Esophagus (tissue), 2 donors: Measurements from ENCODE around the gene IREB2. TPM values are rescaled to one million over a fixed set of nuclear protein-coding genes. Genes with fewer than 3 reads are reported as not detected.

Experiments used
- H3K27ac ChIP-seq, 2 donors: one replicate each; pipeline ENCODE4 v1.5.1; 2013; ENCODE audit warnings: low read depth in 2 of 2, mild to moderate bottlenecking in 2 of 2, inconsistent platforms in 1 of 2, low read length in 1 of 2, moderate library complexity in 1 of 2
- H3K27me3 ChIP-seq, 2 donors: one replicate each; pipeline ENCODE4 v1.6.1; 2013; ENCODE audit warnings: low read length in 2 of 2, control low read depth in 1 of 2, mild to moderate bottlenecking in 1 of 2; ENCODE audit not compliant: insufficient read depth in 2 of 2, control insufficient read depth in 1 of 2
- H3K36me3 ChIP-seq, 2 donors: one replicate each; pipeline ENCODE4 v1.6.1; 2013; ENCODE audit warnings: low read length in 1 of 2; ENCODE audit not compliant: control insufficient read depth in 2 of 2, insufficient read depth in 2 of 2
- H3K4me1 ChIP-seq, 2 donors: one replicate each; pipeline ENCODE4 v1.6.1; 2013; ENCODE audit warnings: low read length in 1 of 2; ENCODE audit not compliant: control insufficient read depth in 2 of 2, insufficient read depth in 2 of 2
- H3K4me3 ChIP-seq, 2 donors: one replicate each; pipeline ENCODE4 v1.5.1; 2013; ENCODE audit warnings: low read length in 2 of 2, mild to moderate bottlenecking in 2 of 2, low read depth in 1 of 2, moderate library complexity in 1 of 2
- H3K9me3 ChIP-seq, 2 donors: one replicate each; pipeline ENCODE4 v1.6.1; 2013; ENCODE audit warnings: mild to moderate bottlenecking in 2 of 2, low read depth in 1 of 2, low read length in 1 of 2, moderate library complexity in 1 of 2; ENCODE audit not compliant: control insufficient read depth in 2 of 2, insufficient read depth in 1 of 2
- WGBS, 2 donors: extraction: QIAGEN DNeasy Blood & Tissue Kit; methylation state at CpG; one replicate each; pipeline ENCODE4 v1.1.7; 2013; 5-methylcytosine and 5-hydroxymethylcytosine counted together
- polyA plus RNA-seq, 2 donors: library from polyadenylated mRNA; stranded (reverse); fragments of 200-250 nt; gene quantifications; one replicate each; pipeline ENCODE4 v1.2.3, GENCODE V29; 2013
- donor health status: healthy with polysubstance abuse.
- donor health status: Bipolar disorder and iron deficiency.

Gene IREB2
- polyA plus RNA-seq, 2 donors: 9.0 to 9.2 TPM

DNA sequence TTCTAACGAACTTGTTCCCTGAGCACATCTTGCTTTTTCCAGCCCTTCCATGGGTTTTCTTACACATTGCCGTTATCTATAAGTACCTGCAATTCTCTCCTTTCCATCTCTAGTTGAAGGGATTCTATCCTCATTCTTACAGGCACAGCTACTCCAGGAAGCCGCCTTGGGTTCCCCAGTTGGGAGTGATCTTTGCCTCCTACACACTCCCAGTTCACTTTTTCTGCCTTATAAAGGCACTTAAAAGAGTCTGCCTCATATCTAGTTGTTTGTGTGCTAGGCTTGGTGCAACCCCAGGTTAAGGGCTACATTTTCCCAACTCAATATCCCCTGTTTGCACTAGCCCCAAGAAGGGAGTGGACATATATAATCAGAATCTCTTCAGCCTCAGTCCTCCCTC, 44.0 kb upstream of the IREB2 start:
- Histone ChIP-seq H3K36me3 (no peaks in the 10 kb centered on the region), H3K4me1 (no peaks in the 10 kb centered on the region), H3K27ac (no peak overlapping the region), H3K4me3 (no peak overlapping the region), H3K9me3 (no peaks in the 10 kb centered on the region), H3K27me3 (no peaks in the 10 kb centered on the region)
- 87 to 91% methylated on average over 3 of the region's 3 CpGs for WGBS, 2 donors

DNA sequence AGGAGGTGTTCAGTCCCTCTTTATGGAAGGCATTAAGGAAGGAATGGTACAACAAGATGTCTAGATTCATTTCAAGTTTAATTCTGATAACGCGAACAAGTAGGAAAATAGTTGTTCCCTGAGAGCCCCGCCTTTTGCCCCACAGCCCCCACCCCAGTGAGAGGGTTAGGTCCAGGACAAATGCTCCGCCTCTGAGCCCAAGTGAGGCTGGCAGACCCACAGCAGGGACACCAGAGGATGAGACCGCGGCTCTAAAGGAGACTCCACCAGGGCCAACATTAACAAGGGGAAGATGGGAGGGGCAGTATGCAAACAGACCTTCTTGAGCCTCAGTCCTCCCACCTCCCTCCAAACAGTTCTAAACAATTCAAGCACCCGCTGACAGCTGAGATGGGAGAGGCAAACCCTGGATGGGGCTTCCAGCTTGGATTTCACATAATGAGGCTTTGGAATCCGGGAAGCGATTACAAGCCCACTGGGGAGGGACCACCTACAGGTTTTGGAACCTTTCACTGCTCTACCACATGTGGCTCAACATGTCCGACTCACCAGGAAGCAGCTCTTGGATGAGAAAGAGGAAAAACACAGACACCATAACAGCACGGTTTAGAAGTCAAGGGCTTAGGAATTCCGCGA, 42.9 kb upstream of the IREB2 start:
- H3K27ac ChIP-seq: no peak overlapping the region
- H3K36me3 ChIP-seq: no peaks in the 10 kb centered on the region
- no peaks in the 10 kb centered on the region for H3K4me1 ChIP-seq
- 65 to 69% methylated on average over 13 of the region's 13 CpGs for WGBS, 2 donors
- no peaks in the 10 kb centered on the region for H3K27me3 ChIP-seq
- H3K4me3 ChIP-seq: no peak overlapping the region
- no peaks in the 10 kb centered on the region for H3K9me3 ChIP-seq

DNA sequence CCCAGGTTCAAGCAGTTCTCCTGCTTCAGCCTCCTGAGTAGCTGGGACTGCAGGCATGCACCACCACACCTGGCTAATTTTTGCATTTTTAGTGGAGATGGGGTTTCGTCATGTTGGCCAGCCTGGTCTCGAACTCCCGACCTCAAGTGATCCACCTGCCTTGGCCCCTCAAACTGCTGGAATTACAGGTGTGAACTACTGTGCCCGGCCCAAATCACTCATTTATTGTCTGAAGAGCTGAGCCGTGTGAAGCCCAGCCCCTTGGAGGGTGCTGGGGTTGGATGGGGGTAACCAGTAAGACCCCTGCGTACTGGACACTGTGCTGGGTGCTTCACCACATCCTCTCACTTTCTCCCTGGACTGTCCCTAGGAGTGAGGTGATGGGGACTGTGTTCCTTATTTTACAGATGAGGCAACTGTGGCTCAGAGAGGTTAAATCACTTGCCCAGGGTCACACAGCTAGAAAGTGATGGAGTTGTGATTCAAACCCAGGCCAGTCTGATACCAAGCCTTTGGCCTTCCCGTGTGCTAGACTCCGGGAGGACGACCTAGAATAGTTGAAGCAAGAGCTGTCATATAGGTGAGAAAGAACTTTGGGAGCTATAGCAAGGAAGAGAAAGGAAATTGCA, 41.7 kb upstream of the IREB2 start:
- no peak overlapping the region for H3K4me3 ChIP-seq
- no peaks in the 10 kb centered on the region for H3K4me1 ChIP-seq
- no peaks in the 10 kb centered on the region for H3K36me3 ChIP-seq
- 80 to 90% methylated on average over 9 of the region's 9 CpGs for WGBS, 2 donors
- H3K27me3 ChIP-seq: no peaks in the 10 kb centered on the region
- H3K9me3 ChIP-seq: no peaks in the 10 kb centered on the region
- H3K27ac ChIP-seq: no peak overlapping the region

DNA sequence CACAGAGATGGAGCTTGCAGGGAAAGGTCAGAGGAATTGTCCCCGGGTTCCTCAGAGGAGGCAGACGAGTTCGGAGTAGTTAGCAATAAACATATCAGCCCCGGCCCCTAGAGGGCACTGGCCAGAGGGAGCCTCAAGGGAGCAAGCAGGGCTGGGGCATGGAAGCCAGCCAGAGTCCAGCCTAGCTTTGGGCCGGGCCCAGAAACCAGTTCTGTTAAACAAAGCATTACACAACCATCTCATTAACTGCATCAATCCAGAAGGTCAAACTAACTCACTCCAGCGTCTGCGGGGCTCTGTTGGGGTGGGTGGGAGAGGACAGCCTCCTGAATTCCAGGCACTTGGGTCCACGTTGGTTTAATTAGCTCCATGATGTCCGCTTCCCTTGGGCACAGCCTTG, 41.0 kb upstream of the IREB2 start:
- no peaks in the 10 kb centered on the region for H3K36me3 ChIP-seq
- H3K27me3 ChIP-seq: no peaks in the 10 kb centered on the region
- H3K4me1 ChIP-seq: no peaks in the 10 kb centered on the region
- peak overlapping the region in 1 of 2 donors; percentile 34 for H3K27ac ChIP-seq
- H3K4me3 ChIP-seq: no peak overlapping the region
- WGBS, 2 donors: 40 to 46% methylated on average over 9 of the region's 9 CpGs
- H3K9me3 ChIP-seq: no peaks in the 10 kb centered on the region

DNA sequence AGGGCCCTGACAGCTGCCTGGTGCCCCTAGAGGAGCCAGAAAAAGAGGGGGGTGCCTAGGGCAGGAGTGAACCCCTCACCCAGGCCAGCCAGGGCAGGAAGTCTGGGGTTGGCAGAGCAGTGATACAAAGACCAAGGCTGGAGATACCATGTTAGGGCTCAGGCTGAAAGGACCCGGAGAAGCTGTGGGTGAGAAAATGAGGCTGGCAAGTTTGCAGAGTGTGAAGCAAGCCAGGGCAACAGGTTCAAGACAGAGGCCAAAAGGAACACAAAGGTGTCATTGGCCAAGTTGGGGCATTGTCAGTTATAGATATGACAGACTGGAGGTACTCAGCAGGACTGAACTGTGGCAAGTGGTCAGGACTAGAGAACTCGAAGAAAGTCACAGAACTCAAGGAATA, 40.6 kb upstream of the IREB2 start:
- 91 to 92% methylated on average over 2 of the region's 2 CpGs for WGBS, 2 donors
- Histone ChIP-seq H3K27me3 (no peaks in the 10 kb centered on the region), H3K36me3 (no peaks in the 10 kb centered on the region), H3K9me3 (no peaks in the 10 kb centered on the region), H3K27ac (peak overlapping the region in 1 of 2 donors; percentile 29), H3K4me1 (no peaks in the 10 kb centered on the region), H3K4me3 (no peak overlapping the region)

DNA sequence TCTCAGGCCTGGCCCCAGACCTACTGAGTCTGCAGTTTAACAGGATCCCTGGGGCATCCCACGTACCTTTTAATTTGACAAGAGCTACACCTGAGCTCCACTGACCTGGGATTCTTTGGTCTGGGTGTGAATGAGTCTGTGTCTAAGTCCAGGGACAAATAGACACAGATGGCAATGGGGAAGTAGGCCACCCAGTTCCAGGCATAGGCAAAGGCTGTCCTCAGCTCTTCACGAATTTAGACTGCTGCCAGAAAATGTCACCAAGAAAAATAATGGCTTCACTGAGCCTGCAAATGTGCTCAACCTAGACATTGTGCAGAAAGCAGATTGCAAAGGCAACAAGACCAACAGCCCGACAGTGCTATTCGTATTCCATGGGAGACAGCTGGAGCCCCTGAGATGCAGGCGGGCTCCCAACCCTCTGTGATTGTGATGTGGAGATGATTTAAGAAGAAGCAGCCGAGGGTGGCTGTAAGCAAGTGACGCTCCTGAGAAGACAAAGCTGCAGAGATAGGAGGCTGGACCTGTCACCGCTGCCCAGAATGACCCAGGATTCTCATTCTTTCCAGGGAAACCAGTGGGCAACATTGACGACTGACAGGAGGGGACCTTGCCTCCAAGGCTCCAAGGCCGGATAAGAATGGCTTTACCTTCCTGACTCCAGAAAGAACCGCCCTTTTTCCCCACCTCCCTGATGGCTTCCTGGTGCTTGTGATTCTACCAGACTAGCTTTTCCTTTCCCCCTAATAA, 39.8 kb upstream of the IREB2 start:
- H3K9me3 ChIP-seq: no peaks in the 10 kb centered on the region
- H3K36me3 ChIP-seq: no peaks in the 10 kb centered on the region
- no peaks in the 10 kb centered on the region for H3K27me3 ChIP-seq
- H3K4me3 ChIP-seq: no peak overlapping the region
- no peak overlapping the region for H3K27ac ChIP-seq
- WGBS, 2 donors: 86 to 88% methylated on average over 11 of the region's 11 CpGs
- no peaks in the 10 kb centered on the region for H3K4me1 ChIP-seq

DNA sequence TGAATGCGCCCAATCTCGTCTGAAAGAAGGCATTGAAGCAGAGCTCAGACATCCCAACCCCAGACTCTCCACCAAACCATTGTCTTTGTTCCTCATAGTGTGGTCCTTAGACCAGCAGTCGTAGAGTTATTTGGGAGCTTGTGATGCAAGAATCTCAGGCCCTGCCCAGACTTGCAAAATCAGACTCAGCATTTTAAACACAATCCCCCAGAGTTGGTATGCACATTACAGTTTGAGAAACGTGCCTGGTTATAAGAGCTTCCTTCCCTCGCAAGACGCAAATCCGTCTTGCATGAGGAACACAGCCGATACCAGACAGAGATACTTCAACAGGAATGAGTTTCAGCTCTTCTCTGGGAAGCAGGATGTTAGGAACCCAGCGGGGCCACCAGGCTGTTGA, 38.9 kb upstream of the IREB2 start:
- Histone ChIP-seq H3K36me3 (no peaks in the 10 kb centered on the region), H3K27ac (no peak overlapping the region), H3K4me3 (no peak overlapping the region), H3K9me3 (no peaks in the 10 kb centered on the region), H3K4me1 (no peaks in the 10 kb centered on the region), H3K27me3 (no peaks in the 10 kb centered on the region)
- WGBS, 2 donors: 70 to 75% methylated on average over 9 of the region's 9 CpGs

DNA sequence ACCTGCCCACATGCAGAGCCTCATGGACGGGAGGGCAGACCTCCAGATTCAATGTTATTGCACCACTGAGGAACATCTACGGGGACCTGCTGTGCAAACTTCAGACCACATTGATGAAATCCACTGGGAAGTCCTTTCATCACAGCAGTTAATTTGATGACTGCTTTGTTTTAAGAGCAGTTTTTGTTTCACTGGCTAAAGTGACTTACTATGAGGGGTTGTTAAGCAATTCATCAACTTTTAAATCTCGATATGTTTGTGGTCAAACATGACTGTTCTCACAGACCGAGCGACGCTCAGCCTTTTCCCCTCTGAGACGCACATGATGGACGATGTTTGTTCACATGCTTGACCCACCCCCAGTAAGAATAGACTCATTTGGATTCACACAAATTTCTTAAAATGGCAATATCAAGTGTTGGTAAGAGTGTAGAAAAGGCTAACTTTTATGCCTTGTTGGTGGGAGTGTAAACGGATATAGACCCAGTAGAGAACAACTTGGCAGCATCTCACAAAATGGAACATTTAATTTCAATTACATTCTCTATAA, 35.9 kb upstream of the IREB2 start:
- WGBS, 2 donors: 50 to 62% methylated on average over 9 of the region's 9 CpGs
- H3K36me3 ChIP-seq: no peaks in the 10 kb centered on the region
- no peaks in the 10 kb centered on the region for H3K27me3 ChIP-seq

DNA sequence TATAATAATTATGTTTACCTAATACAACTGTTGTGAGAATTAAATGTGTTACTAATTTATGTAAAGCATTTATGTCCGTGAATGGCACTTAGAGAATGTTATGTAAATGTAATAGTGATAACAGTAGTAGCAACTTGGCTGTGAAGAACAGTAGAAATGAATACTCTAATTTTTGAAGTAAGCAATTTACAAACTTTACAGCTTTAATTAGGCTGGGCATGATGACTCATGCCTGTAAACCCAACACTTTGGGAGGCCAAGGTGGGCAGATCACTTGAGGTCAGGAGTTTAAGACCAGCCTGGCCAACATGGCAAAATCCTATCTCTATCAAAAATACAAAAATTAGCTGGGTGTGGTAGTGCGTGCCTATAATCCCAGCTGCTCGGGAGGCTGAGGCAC, 33.9 kb upstream of the IREB2 start:
- no peaks in the 10 kb centered on the region for H3K4me1 ChIP-seq
- no peak overlapping the region for H3K27ac ChIP-seq
- H3K27me3 ChIP-seq: no peaks in the 10 kb centered on the region
- H3K9me3 ChIP-seq: no peaks in the 10 kb centered on the region
- WGBS, 2 donors: 73 to 87% methylated on average over 3 of the region's 3 CpGs
- H3K4me3 ChIP-seq: no peak overlapping the region
- no peaks in the 10 kb centered on the region for H3K36me3 ChIP-seq

More for the DNA sequence above, 35.9 kb upstream of the IREB2 start:
- no peak overlapping the region for H3K27ac ChIP-seq
- H3K9me3 ChIP-seq: no peaks in the 10 kb centered on the region
- H3K4me1 ChIP-seq: no peaks in the 10 kb centered on the region
- no peak overlapping the region for H3K4me3 ChIP-seq
